Measurements from ENCODE around the gene TEX14. TPM values are rescaled to one million over a fixed set of nuclear protein-coding genes. Genes with fewer than 3 reads are reported as not detected.

Gene TEX14
- total and polyA plus RNA-seq, 2 donors (not counting 3 experiments of a cell fraction or from before 2014, with no cell fraction given), result 0.10 TPM; not detected in 1

GRCh38 chr17:58694302-58694701 is 2.5 kb upstream of the TEX14 start:
- no TSS peak for BruUV-seq (replicated peaks)
- TF ChIP-seq FOS (IDR thresholded peaks at IDR 0.05; ENCODE audit: borderline replicate concordance, insufficient read depth, low read length), result no peak
- no peak for TF ChIP-seq POLR2AphosphoS5 (IDR thresholded peaks at IDR 0.05; ENCODE audit: insufficient read depth, low read depth, low read length)
- TF ChIP-seq POLR2A (IDR thresholded peaks at IDR 0.05; ENCODE audit: low read depth, low read length), result no peak
- no peak for TF ChIP-seq GATA2 (IDR thresholded peaks at IDR 0.05; ENCODE audit: insufficient read depth, insufficient read length, low read depth, low read length)
- no peak for TF ChIP-seq MAX (IDR thresholded peaks at IDR 0.05; ENCODE audit: insufficient read depth, insufficient read length)
- no peak for TF ChIP-seq EZH2 (IDR thresholded peaks at IDR 0.05; ENCODE audit: borderline replicate concordance, low read depth, low read length, severe bottlenecking)
- no peak for TF ChIP-seq MYC (IDR thresholded peaks at IDR 0.05; ENCODE audit: low read depth, low read length)
- TF ChIP-seq CTCF (IDR thresholded peaks at IDR 0.05; ENCODE audit: extremely low read depth in 1 of 2, insufficient read depth in 1 of 2, low read depth in 1 of 2, low read length in 2 of 2), result no peak
- TF ChIP-seq JUN (IDR thresholded peaks at IDR 0.05; ENCODE audit: borderline replicate concordance, insufficient read depth, insufficient read length, low read depth), result no peak
- no peak overlapping the region for H3K9ac ChIP-seq (replicated peaks; ENCODE audit: extremely low read depth, insufficient read depth, low read length)
- H3K4me2 ChIP-seq (ENCODE audit: insufficient read depth, low read length), result peak overlapping the region; percentile 56
- dilution Hi-C loops (cut with MboI; ENCODE audit: extremely low pct_ligation_motif_present, low sequenced_read_pairs) (no loop called here), intact Hi-C loops (cut with micrococcal nuclease) (no loop called here)
- DNase-seq (ENCODE audit: low read depth, low spot score) (no peak), FAIRE-seq (no peak)
- no peaks in the 10 kb centered on the region for H3K36me3 ChIP-seq (ENCODE audit: control insufficient read depth in 2 of 2, extremely low read depth in 1 of 2, insufficient read depth in 2 of 2, low read length in 2 of 2)
- no peaks in the 10 kb centered on the region for H3K27me3 ChIP-seq (ENCODE audit: control insufficient read depth in 2 of 2, insufficient read depth in 2 of 2, low read length in 2 of 2)
- H3K27ac ChIP-seq (ENCODE audit: insufficient read depth, low read depth, low read length), result no peak overlapping the region
- no peaks in the 10 kb centered on the region for H3K9me1 ChIP-seq (replicated peaks; ENCODE audit: control insufficient read depth, extremely low read depth, insufficient read depth, low read length)
- peaks cover 14% of the 10 kb centered on the region for H3K4me1 ChIP-seq (ENCODE audit: control insufficient read depth, extremely low read depth, insufficient read depth, low read length)
- no peaks in the 10 kb centered on the region for H4K20me1 ChIP-seq (replicated peaks; ENCODE audit: control insufficient read depth, extremely low read depth, insufficient read depth, low read length)
- ChIA-PET POLR2A (interaction anchor here (1.0 kb wide), 1 partner anchor 63 kb away, joined by 3 read pairs; no protein-coding TSS in a partner anchor), CTCF (no interaction called here)
- no peak overlapping the region for H2AFZ ChIP-seq (ENCODE audit: low read depth, low read length)
- no peak overlapping the region for H3K4me3 ChIP-seq (replicated peaks in 1 of 3; ENCODE audit: insufficient read depth in 1 of 3, low read depth in 1 of 3, low read length in 3 of 3)
- H3K9me3 ChIP-seq (replicated peaks; ENCODE audit: control insufficient read depth, insufficient read depth, low read length), result no peaks in the 10 kb centered on the region
- peaks cover 22% of the 10 kb centered on the region for H3K79me2 ChIP-seq (ENCODE audit: control insufficient read depth, insufficient read depth, low read length)

All from endothelial cell of umbilical vein (primary cell).